Activated CD4-positive, alpha-beta T cell treated with anti-CD3 and anti-CD28 coated beads for 4 hours (primary cell): ENCODE measurements around the gene RGS21.

Source experiments
- DNase-seq, 2 donors: peaks; one replicate each; pipeline ENCODE4 v3.0.0-alpha.2; 2020

The RGS21 gene

DNA sequence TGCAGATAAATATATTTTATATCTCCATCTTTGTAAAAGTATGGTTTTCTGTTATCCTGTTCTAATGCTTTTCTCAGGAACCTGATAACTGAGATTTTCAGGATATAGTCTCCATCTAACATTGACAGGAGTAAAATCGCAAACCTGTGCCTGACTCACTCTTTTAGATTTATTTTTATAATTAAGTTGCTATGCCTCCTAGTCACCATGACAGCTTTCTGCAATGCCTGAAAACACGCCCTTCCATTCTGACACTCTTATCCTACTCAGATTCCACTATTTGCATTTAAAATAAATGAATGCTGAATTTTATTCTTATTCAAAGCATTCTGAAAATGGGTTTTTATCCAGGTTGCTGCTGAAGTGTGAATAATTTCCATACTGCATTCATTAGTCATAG, 62.8 kb downstream of the RGS21 start:
- no peak for DNase-seq

GRCh38 chr1:192382758-192383157, 66.0 kb downstream of the RGS21 start:
- no peak for DNase-seq

DNA sequence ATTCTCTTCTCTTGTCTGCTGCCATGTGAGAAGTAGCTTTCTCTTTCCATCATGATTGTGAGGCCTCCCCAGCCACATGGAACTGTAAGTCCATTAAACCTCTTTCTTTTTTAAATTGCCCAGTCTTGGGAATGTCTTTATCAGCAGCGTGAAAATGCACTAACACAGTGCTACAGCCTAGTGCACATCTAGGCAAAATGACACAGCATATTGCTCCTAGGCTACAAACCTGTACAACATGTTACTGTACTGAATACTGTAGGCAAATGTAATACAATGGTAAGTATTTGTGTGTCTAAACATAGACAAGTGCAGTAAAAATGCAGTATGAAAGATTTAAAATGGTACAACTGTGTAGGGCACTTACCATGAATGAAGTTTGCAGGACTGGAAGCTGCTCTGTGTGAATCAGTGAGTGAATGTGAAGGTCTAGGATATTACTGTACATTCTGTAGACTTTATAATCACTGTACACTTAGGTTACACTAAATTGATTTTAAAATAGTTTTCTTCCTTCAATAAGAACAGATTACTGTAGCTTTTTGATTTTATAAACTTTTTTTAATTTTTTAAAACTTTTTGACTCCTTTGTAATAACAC, 69.4 kb downstream of the RGS21 start:
- DNase-seq = no peak

- no peak for DNase-seq
These were observed 78.4 kb downstream of the RGS21 start for GRCh38 chr1:192395211-192395610.

DNA sequence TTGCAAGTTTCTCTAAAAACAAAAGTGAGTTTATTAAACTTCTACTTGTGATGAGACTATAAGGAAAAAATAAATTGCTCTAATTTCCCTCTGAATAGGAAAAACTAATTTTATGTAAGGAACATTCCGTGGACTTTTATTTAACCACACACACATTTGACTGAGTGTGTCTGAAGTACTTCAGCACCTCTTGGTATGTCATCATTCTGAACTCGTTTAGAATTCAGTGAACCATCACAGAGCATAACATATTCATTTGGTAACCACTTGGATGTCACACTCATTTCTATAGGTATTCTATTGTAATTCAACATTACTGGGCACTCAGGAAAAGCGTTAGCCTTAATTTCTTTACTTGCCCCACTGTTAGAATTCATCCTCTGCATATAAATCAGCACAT, 79.1 kb downstream of the RGS21 start:
- DNase-seq = no peak

DNA sequence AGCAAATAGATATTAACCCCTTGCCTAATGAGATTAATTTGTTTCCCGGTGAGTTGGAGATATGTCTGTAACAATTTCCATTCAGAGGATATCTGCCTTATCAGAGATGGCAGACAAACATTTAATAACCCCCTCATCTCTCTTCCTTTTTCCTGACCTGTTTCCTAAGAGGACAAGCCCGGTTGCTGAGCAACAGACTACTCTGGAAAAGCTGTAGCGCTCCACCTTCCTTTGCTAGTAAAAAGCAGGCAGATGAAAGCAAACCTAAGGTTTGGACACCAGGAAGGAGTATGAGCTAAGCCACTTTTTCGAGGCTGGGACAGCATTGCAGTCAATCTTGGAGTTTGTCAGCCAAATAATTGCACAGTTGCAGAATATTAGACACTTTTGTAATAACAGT, 82.4 kb downstream of the RGS21 start:
- DNase-seq = no peak

- no peak for DNase-seq
These were observed 85.0 kb downstream of the RGS21 start for GRCh38 chr1:192401825-192402224.

DNA sequence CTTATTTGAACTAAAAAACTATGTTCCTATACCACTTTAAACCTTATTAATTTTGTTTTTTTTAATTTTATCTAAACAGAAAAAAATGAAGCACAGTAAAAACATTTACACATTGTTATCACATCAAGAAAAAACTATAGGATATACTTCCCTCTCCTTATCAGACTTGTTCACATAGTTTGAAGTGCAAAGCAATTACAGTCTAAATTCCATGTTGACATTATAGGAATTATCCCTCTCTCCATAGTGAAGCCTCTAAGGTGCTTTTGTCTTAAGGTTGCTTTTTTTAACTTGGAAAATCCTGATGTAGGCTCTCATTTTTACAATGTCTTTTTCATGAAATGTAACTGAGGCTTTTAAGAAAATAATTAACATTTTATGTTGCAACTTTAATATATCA, 85.8 kb downstream of the RGS21 start:
- no peak for DNase-seq

DNA sequence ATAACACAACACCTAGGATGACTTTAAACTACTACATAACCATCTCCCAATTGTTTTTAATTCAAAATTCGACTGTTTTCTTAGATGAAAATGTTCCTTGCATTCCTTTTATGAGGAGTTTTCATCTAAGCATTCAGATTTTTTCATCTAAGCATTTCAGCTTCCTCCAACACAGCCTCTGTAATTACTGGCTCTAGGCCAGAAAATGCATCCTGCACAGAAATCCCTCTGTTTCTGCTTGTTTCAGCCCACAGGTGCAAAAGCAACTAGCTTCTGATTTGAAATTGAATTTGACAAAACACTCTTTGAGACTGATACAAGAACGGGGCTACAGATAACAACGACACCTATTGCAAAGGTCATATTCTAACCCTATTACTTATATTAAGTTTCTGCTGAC, 90.4 kb downstream of the RGS21 start:
- no peak for DNase-seq
